MM.1S (cell line): ENCODE measurements around the gene PLCXD3.

ENCODE experiments used
- DNase-seq: peaks from one replicate; pipeline ENCODE4 v3.0.0-alpha.2; 2015
- H2AFZ ChIP-seq: fragments of 300-600 bp; sonication (generic); 2 replicates; pipeline ENCODE4 v1.6.0; 2016; ENCODE audit warnings: antibody characterized with exemption, low read length
- H3F3A ChIP-seq: fragments of 300-600 bp; sonication (generic); 2 replicates; pipeline ENCODE4 v1.6.1; 2016; ENCODE audit warnings: mild to moderate bottlenecking, antibody characterized with exemption, low read length, moderate library complexity, mixed read lengths; ENCODE audit not compliant: insufficient read depth
- H3K27ac ChIP-seq: fragments of 300-600 bp; sonication (generic); 2 replicates; pipeline ENCODE4 v1.5.1; 2016; ENCODE audit warnings: mild to moderate bottlenecking, low read length
- H3K27me3 ChIP-seq: fragments of 300-600 bp; sonication (generic); replicated peaks from 2 replicates; pipeline ENCODE4 v1.6.0; 2016; ENCODE audit warnings: low read length; ENCODE audit not compliant: insufficient read depth
- H3K36me3 ChIP-seq: fragments of 300-600 bp; sonication (generic); replicated peaks from 2 replicates; pipeline ENCODE4 v1.6.1; 2016; ENCODE audit warnings: mild to moderate bottlenecking, low read length, mixed read lengths; ENCODE audit not compliant: insufficient read depth
- H3K4me1 ChIP-seq: fragments of 300-600 bp; sonication (generic); 2 replicates; pipeline ENCODE4 v1.6.1; 2016; ENCODE audit warnings: low read length, mixed read lengths
- H3K4me2 ChIP-seq: fragments of 300-600 bp; sonication (generic); 2 replicates; pipeline ENCODE4 v1.6.0; 2016; ENCODE audit warnings: low read depth, low read length
- H3K4me3 ChIP-seq: fragments of 300-600 bp; sonication (generic); 2 replicates; pipeline ENCODE4 v1.5.1; 2016; ENCODE audit warnings: low read length, mixed read lengths
- H3K79me2 ChIP-seq: fragments of 300-600 bp; sonication (generic); 2 replicates; pipeline ENCODE4 v1.6.1; 2016; ENCODE audit warnings: mixed run types, low read length, mixed read lengths
- H3K9ac ChIP-seq: fragments of 300-600 bp; sonication (generic); 2 replicates; pipeline ENCODE4 v1.6.1; 2016; ENCODE audit warnings: low read length, mixed read lengths
- H3K9me2 ChIP-seq: fragments of 300-600 bp; sonication (generic); replicated peaks from 2 replicates; pipeline ENCODE4 v1.6.1; 2016; ENCODE audit warnings: mild to moderate bottlenecking, low read length, mixed read lengths; ENCODE audit not compliant: insufficient read depth
- H3K9me3 ChIP-seq: fragments of 300-600 bp; sonication (generic); replicated peaks from 2 replicates; pipeline ENCODE4 v1.6.1; 2016; ENCODE audit warnings: mild to moderate bottlenecking, low read length, mixed read lengths; ENCODE audit not compliant: insufficient read depth
- H4K20me1 ChIP-seq: fragments of 300-600 bp; sonication (generic); 2 replicates; pipeline ENCODE4 v1.6.1; 2016; ENCODE audit warnings: mild to moderate bottlenecking, low read length, moderate library complexity, mixed read lengths; ENCODE audit not compliant: insufficient read depth
- CTCF ChIP-seq: fragments of 300-600 bp; sonication (generic); IDR thresholded peaks from 2 replicates; pipeline ENCODE4 v1.5.1; 2016; ENCODE audit warnings: antibody characterized with exemption, low read length, mixed read lengths
- EZH2 ChIP-seq: fragments of 300-600 bp; sonication (generic); optimal IDR thresholded peaks from 2 replicates; pipeline ENCODE3; 2017; ENCODE audit warnings: low read depth, mild to moderate bottlenecking, antibody characterized with exemption, low read length, mixed read lengths
- EZH2phosphoT487 ChIP-seq: fragments of 300-600 bp; sonication (generic); IDR thresholded peaks from 2 replicates; pipeline ENCODE4 v1.6.1; 2018; ENCODE audit warnings: antibody characterized with exemption, low read length

The PLCXD3 gene

GRCh38 chr5:41517909-41518308 is 7.5 kb upstream of the PLCXD3 start:
- Histone ChIP-seq H3K9me2 (no peaks in the 10 kb centered on the region), H3F3A (no peaks in the 10 kb centered on the region), H2AFZ (no peak overlapping the region), H3K4me2 (no peak overlapping the region), H3K4me1 (no peaks in the 10 kb centered on the region), H3K27ac (no peak overlapping the region), H3K27me3 (no peaks in the 10 kb centered on the region), H3K9me3 (no peaks in the 10 kb centered on the region), H3K4me3 (no peak overlapping the region), H3K79me2 (no peaks in the 10 kb centered on the region), H4K20me1 (no peaks in the 10 kb centered on the region), H3K9ac (no peak overlapping the region), H3K36me3 (no peaks in the 10 kb centered on the region)
- DNase-seq: peak; percentile 33
- no peak for TF ChIP-seq EZH2
- no peak for TF ChIP-seq CTCF
- no peak for TF ChIP-seq EZH2phosphoT487

GRCh38 chr5:41511241-41511640 is 840 bp upstream of the PLCXD3 start:
- Histone ChIP-seq H3K4me2 (no peak overlapping the region), H3K27ac (no peak overlapping the region), H3K79me2 (no peaks in the 10 kb centered on the region), H3K36me3 (no peaks in the 10 kb centered on the region), H3K4me1 (no peaks in the 10 kb centered on the region), H3K9ac (no peak overlapping the region), H3K4me3 (no peak overlapping the region), H2AFZ (no peak overlapping the region), H3K9me2 (no peaks in the 10 kb centered on the region), H4K20me1 (no peaks in the 10 kb centered on the region), H3K9me3 (no peaks in the 10 kb centered on the region), H3K27me3 (no peaks in the 10 kb centered on the region), H3F3A (no peaks in the 10 kb centered on the region)
- DNase-seq: no peak
- TF ChIP-seq CTCF (no peak), EZH2phosphoT487 (no peak), EZH2 (no peak)

GRCh38 chr5:41509399-41510175 is 814 bp downstream of the PLCXD3 start:
- Histone ChIP-seq H3K36me3 (no peaks in the 10 kb centered on the region), H3K9ac (no peak overlapping the region), H3K4me2 (no peak overlapping the region), H3K9me3 (no peaks in the 10 kb centered on the region), H3K9me2 (no peaks in the 10 kb centered on the region), H3K27ac (no peak overlapping the region), H3K4me3 (no peak overlapping the region), H4K20me1 (no peaks in the 10 kb centered on the region), H3K79me2 (no peaks in the 10 kb centered on the region), H3F3A (no peaks in the 10 kb centered on the region), H3K4me1 (no peaks in the 10 kb centered on the region), H2AFZ (no peak overlapping the region), H3K27me3 (no peaks in the 10 kb centered on the region)
- TF ChIP-seq EZH2 (no peak), CTCF (no peak), EZH2phosphoT487 (no peak)
- no peak for DNase-seq
